HG03108 (cell line): ENCODE results near the gene LIN7C.
A peak's percentile ranks its signal among the peaks of the same experiment; 100 is the strongest.

Source experiments
- ATAC-seq: cut with Tn5 transposase; IDR thresholded peaks from one replicate; pipeline ENCODE4 v1.9.1; 2021; ENCODE audit warnings: moderate library complexity; ENCODE audit not compliant: unreplicated experiment

The LIN7C gene

DNA sequence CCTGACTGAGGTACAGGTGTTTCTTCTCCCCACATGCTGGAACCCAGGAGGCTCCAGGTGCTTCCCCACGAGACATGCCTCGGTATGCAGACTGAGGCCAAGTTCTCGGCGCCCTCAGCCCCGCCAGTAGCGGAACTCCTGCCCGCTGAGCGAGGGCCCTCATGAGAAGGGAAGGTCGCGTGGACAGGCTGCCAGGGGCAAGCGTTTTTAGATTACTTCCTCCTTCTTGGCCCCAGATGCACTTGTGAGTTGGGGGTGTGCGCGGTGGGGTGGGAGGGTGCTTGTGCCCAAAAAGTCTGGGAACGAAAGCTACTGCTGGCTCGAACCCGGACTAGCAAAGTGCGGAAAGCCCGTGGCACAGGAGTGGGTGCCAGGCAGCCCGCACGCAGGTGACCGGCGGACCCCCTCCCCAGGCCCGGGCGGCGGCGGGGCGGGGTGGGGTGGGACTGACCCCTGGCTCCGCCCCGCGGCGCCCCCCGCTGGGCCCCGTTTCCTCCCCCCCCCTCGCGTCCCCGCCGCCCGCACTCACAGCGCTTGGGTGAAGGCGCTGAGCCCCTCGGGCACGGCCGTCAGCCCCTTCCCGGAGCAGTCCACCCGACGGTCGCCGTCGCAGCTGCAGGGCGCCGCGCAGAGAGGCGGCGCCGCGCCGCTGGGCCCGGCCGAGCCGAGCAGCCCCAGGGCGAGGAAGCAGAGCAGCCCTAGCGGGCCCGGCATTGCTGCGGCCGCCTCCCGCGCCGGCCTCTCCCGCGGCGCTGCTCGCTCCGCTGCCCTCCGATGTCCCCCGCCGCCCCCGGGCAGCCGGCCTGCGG lies 34.8 kb downstream of the LIN7C start:
- peak; percentile 34 for ATAC-seq

- no peak for ATAC-seq
These were observed 35.6 kb downstream of the LIN7C start for GRCh38 chr11:27470826-27471588.

DNA sequence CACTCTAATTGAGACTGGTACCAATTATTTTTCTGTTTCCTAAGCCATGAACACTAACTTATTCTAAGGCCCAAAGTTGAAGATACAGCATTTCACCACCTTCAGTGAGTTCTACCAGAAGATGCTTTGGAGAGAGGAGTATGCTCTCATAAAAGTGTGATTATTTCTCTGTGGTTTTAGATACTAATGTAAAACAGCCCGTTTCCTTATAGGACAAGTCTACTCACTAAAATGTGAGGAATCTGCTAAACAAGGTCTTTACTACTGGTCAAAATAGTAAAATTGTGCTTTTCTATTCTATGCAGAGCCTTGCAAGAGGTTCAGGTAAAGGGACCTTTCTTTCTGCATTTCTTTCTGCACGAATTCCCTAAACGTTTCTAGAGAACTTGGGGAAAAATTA lies 36.4 kb downstream of the LIN7C start:
- ATAC-seq: no peak

- no peak for ATAC-seq
These were observed 37.4 kb downstream of the LIN7C start for GRCh38 chr11:27468995-27469695.

DNA sequence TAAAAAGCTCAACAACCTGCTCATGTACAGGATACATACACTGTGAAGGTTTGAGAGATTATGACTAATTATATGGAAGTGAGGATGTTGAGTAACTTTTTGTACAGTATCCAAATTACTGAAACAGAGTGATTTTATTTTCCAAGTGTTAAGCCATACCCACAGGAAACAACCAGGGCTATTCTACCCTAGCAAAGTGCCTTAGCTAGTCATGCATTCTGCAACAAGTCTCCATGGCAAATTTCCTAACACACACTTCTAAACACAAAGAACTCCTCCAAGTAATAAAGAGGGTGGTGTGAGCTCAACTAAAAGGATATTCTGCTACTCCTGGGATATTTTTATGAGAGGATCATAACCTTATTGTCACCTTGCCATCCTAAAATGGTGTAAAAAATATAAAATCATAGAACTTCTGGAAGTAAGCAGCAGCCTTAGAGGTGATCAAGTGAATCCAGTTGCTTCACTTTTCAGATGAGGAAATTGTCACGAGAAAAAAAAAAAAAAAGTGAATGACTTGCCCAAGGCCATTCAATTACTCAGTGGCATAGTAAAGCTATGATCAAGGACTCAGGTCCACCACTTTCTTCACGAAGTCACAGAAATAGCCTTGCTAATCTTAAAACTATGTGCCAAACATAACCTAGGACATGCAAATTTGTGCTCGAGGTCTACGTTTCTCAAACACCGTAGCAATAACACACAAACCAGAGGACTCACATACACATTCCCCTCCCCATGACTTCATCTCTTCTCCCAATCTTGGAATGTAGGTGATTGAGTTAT lies 38.2 kb downstream of the LIN7C start:
- no peak for ATAC-seq

GRCh38 chr11:27467181-27467913 lies 39.2 kb downstream of the LIN7C start:
- no peak for ATAC-seq

GRCh38 chr11:27466363-27466762 lies 40.2 kb downstream of the LIN7C start:
- ATAC-seq: no peak

DNA sequence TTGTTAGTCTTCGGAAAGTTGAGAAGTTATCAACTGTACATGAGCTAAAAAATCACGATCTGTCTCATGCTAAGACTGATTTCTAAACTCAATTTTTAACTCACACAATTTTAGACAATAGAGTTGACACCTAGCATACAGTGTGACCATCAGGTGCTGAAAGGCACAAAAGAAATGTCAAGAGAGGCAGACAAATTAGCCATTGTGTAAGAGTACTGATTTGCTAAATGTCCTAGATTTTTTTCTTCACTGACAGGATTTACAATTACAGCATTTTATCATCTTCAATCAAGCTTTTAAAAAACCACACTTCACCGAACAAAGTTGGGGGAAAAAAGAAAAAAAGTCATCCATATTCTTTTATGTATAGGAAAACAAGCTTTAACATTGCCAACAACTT lies 40.9 kb downstream of the LIN7C start:
- ATAC-seq: no peak

GRCh38 chr11:27464909-27465308 lies 41.7 kb downstream of the LIN7C start:
- no peak for ATAC-seq

DNA sequence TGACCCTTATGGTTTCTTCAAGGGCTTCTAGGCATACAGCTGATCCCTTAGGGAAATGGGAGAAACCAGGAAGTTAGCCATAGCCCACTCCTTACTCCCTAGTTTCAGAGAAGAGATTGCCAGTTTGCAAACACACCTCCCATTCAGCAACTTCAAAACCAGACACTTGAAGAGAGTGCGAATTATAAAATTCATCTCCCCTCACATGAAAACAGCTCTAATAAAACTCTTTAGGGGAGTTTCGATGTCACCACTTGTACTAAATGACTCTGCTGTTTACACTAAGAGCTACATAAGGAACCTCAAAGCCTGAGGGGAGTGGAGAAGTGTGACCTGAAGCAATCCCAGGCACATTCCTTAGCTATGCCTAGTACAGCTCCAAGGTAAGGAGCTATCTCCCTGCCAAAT lies 42.3 kb downstream of the LIN7C start:
- ATAC-seq: no peak

- no peak for ATAC-seq
These were observed 44.0 kb downstream of the LIN7C start for GRCh38 chr11:27462543-27462942.

GRCh38 chr11:27460158-27460978 lies 46.2 kb downstream of the LIN7C start:
- ATAC-seq: no peak

GRCh38 chr11:27459191-27459590 lies 47.4 kb downstream of the LIN7C start:
- no peak for ATAC-seq

GRCh38 chr11:27458182-27458581 lies 48.4 kb downstream of the LIN7C start:
- no peak for ATAC-seq

- no peak for ATAC-seq
These were observed 49.7 kb downstream of the LIN7C start for GRCh38 chr11:27456795-27457329.

DNA sequence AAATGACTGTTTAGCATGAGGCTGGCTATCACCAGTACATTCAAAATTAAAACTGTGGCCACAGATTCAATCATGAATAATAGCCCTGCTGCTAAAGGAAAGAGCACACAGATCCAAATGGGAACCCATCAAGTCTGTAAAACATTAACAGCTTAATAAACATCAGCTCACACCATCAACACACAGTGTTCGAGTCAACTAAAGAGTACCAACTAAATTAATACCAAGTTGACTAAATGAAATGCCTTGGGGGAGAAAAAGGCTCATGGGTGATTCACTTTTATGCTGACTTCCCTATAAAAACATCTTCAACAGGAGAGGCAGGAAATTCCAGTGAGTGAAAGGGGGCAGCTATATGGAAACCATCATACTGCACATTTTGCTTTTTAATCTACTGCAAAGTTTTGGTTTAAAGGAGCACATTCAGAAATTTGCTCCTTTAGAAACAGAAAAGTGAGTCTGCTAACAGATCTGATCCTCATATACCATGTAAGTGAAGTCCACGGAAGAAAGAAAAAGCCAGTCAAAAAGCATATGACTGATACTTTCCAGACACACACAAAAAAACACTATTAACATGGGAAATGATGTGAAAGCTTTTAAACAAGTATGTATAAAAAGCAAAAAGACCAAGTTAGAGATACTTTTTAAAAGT lies 50.3 kb downstream of the LIN7C start:
- no peak for ATAC-seq

DNA sequence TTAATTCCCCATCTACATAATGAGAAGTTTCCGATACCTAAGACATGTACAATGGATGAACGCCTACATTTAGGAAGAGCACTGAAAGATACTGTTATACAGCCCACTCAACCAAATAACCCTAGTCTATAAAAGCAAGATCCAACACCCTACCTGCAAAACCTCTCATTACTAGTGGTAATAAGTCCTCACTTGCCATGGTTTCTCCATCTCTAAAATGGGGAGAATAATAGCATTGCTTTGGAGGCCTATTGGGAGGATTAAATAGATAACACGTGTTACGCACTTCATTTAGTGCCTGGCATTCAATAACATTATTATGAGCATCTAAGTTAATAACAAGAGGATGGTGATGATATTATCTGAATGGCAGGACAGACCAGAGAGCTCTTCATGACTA lies 50.9 kb downstream of the LIN7C start:
- no peak for ATAC-seq

DNA sequence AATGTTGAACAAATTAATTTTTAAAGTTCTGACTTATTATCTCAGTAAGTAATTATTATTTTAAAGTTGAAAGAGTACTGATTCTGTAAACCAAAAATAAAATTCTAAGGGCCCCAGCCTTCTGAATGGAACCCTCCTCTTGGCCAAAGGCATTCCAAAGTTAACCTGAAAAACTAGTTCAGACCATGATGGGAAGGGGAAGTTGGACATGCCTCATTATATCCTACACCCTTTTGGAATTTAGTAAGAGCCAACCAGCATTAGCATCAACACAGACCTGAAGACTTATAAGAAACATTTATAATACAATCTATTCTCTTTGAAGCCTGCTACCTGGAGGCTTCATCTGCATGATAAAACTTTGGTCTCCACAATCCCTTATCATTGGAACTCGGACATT lies 52.9 kb downstream of the LIN7C start:
- ATAC-seq: no peak

DNA sequence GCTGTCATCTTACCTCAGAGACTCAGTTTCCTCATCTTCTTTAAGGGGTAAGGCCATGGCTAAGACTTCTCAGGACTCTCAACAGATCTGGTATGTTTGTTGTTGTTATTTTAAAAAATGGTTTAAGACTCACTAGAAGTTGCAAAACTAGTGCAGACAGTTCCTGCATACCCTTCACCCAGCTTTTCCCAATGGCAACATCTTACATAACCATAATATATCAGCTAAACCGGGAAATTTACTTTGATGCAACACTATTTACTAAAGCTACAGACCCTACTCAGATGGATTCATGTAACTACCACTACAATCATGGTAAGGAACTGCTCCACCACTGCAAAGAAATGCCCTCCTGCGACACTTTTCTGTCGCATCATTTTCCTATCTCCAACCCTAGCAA lies 54.4 kb downstream of the LIN7C start:
- no peak for ATAC-seq
